ENCODE measurements around the gene TGFB1. TPM values are rescaled to one million over a fixed set of nuclear protein-coding genes. Genes with fewer than 3 reads are reported as not detected.

Gene TGFB1
- polyA plus RNA-seq, 3 donors, result 30.6 to 138 (median 42.2) TPM

- Mint-ChIP-seq H3K36me3 (peaks cover 59 to 95% of the 10 kb centered on the region in 2 donors), H3K4me3 (no peak overlapping the region), H3K4me1 (peaks cover 73% of the 10 kb centered on the region), H3K27me3 (ENCODE audit: low read depth in 3 of 3) (no peaks in the 10 kb centered on the region), H3K27ac (peak overlapping the region in 5 of 7 donors; percentile 12 to 82 (median 47)), H3K9me3 (no peaks in the 10 kb centered on the region)
- H3K27me3 ChIP-seq (ENCODE audit: control insufficient read depth in 2 of 2, insufficient read depth in 2 of 2, low read length in 2 of 2), result no peaks in the 10 kb centered on the region
- DNase-seq, result no peak
- no peak overlapping the region for H2AFZ ChIP-seq (ENCODE audit: insufficient read depth, low read depth, low read length, poor library complexity, severe bottlenecking)
- TF ChIP-seq, protein P1, sequence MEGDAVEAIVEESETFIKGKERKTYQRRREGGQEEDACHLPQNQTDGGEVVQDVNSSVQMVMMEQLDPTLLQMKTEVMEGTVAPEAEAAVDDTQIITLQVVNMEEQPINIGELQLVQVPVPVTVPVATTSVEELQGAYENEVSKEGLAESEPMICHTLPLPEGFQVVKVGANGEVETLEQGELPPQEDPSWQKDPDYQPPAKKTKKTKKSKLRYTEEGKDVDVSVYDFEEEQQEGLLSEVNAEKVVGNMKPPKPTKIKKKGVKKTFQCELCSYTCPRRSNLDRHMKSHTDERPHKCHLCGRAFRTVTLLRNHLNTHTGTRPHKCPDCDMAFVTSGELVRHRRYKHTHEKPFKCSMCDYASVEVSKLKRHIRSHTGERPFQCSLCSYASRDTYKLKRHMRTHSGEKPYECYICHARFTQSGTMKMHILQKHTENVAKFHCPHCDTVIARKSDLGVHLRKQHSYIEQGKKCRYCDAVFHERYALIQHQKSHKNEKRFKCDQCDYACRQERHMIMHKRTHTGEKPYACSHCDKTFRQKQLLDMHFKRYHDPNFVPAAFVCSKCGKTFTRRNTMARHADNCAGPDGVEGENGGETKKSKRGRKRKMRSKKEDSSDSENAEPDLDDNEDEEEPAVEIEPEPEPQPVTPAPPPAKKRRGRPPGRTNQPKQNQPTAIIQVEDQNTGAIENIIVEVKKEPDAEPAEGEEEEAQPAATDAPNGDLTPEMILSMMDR (IDR thresholded peaks at IDR 0.05), result no peak
- peaks cover 89% of the 10 kb centered on the region for H4K20me1 ChIP-seq (ENCODE audit: insufficient read depth, low read length)
- intact Hi-C loops (cut with micrococcal nuclease), result no loop called here
- no peak overlapping the region for H3K4me3 ChIP-seq (replicated peaks in 1 of 3; ENCODE audit: low read depth in 2 of 3, low read length in 3 of 3)
- no peak overlapping the region for H3K4me2 ChIP-seq (replicated peaks; ENCODE audit: extremely low read depth, low read length, poor library complexity, severe bottlenecking)
- H3K9me3 ChIP-seq (replicated peaks in 1 of 2; ENCODE audit: control insufficient read depth in 1 of 2, insufficient read depth in 1 of 2, low read length in 2 of 2), result no peaks in the 10 kb centered on the region
- H3K27ac ChIP-seq (ENCODE audit: low read depth in 1 of 2, low read length in 2 of 2), result no peak overlapping the region
- peaks cover 96% of the 10 kb centered on the region for H3K79me2 ChIP-seq (ENCODE audit: insufficient read depth, low read length)
- H3K4me1 ChIP-seq (ENCODE audit: control insufficient read depth in 1 of 2, insufficient read depth in 2 of 2, low read length in 2 of 2), result peaks cover 49 to 66% of the 10 kb centered on the region in 2 donors
- no peak overlapping the region for H3K9ac ChIP-seq (ENCODE audit: insufficient read depth, low read length, poor library complexity, severe bottlenecking)
- WGBS (ENCODE audit: insufficient coverage), result 94% methylated on average over 5 of the region's 5 CpGs
- H3K36me3 ChIP-seq (replicated peaks in 1 of 2; ENCODE audit: control insufficient read depth in 1 of 2, insufficient read depth in 2 of 2, low read length in 2 of 2), result peaks cover 65 to 91% of the 10 kb centered on the region in 2 donors
Observed at GRCh38 chr19:41339936-41340335, 13.8 kb downstream of the TGFB1 start.

GRCh38 chr19:41335467-41335866 lies 18.3 kb downstream of the TGFB1 start:
- H3K4me1 ChIP-seq (ENCODE audit: control insufficient read depth in 1 of 2, insufficient read depth in 2 of 2, low read length in 2 of 2), result peaks cover 54 to 74% of the 10 kb centered on the region in 2 donors
- TF ChIP-seq, protein P1 (IDR thresholded peaks at IDR 0.05), result no peak
- no peaks in the 10 kb centered on the region for H3K27me3 ChIP-seq (ENCODE audit: control insufficient read depth in 2 of 2, insufficient read depth in 2 of 2, low read length in 2 of 2)
- H3K27ac ChIP-seq (ENCODE audit: low read depth in 1 of 2, low read length in 2 of 2), result peak overlapping the region; percentile 94 to 98
- peaks cover 52 to 86% of the 10 kb centered on the region in 2 donors for H3K36me3 Mint-ChIP-seq
- intact Hi-C loops (cut with micrococcal nuclease), result no loop called here
- H3K9me3 Mint-ChIP-seq, result no peaks in the 10 kb centered on the region
- peak in 1 of 3 donors; percentile 37 for DNase-seq
- peaks cover 53 to 86% of the 10 kb centered on the region in 2 donors for H3K36me3 ChIP-seq (replicated peaks in 1 of 2; ENCODE audit: control insufficient read depth in 1 of 2, insufficient read depth in 2 of 2, low read length in 2 of 2)
- H3K4me3 Mint-ChIP-seq, result peak overlapping the region in 1 of 2 donors; percentile 15
- peak overlapping the region; percentile 95 to 99 (median 98) for H3K27ac Mint-ChIP-seq
- H2AFZ ChIP-seq (ENCODE audit: insufficient read depth, low read depth, low read length, poor library complexity, severe bottlenecking), result no peak overlapping the region
- peak overlapping the region; percentile 71 for H3K9ac ChIP-seq (ENCODE audit: insufficient read depth, low read length, poor library complexity, severe bottlenecking)
- peak overlapping the region in 1 of 3 experiments; percentile 67 for H3K4me3 ChIP-seq (replicated peaks in 1 of 3; ENCODE audit: low read depth in 2 of 3, low read length in 3 of 3)
- H3K4me2 ChIP-seq (replicated peaks; ENCODE audit: extremely low read depth, low read length, poor library complexity, severe bottlenecking), result peak overlapping the region; percentile 72
- no peaks in the 10 kb centered on the region for H3K9me3 ChIP-seq (replicated peaks in 1 of 2; ENCODE audit: control insufficient read depth in 1 of 2, insufficient read depth in 1 of 2, low read length in 2 of 2)
- peaks cover 0 to 2% (median 0%) of the 10 kb centered on the region in 3 donors for H3K27me3 Mint-ChIP-seq (ENCODE audit: low read depth in 3 of 3)
- H3K4me1 Mint-ChIP-seq, result peaks cover 69% of the 10 kb centered on the region
- H4K20me1 ChIP-seq (ENCODE audit: insufficient read depth, low read length), result peaks cover 70% of the 10 kb centered on the region
- H3K79me2 ChIP-seq (ENCODE audit: insufficient read depth, low read length), result peaks cover 89% of the 10 kb centered on the region
- 89% methylated on average over 7 of the region's 10 CpGs for WGBS (ENCODE audit: insufficient coverage)
